DMS153 treated with DMSO at 0.1 percent for 48 hours (cell line): Measurements from ENCODE around the gene FUT7.

Experiments
- DNase-seq: peaks from one replicate; lab custom pipeline; 2025; ENCODE audit not compliant: unreplicated experiment; lab: John Stamatoyannopoulos, UW

FUT7 gene

GRCh38 chr9:137050570-137050969 is 18.7 kb upstream of the FUT7 start:
- DNase-seq, result no peak

DNA sequence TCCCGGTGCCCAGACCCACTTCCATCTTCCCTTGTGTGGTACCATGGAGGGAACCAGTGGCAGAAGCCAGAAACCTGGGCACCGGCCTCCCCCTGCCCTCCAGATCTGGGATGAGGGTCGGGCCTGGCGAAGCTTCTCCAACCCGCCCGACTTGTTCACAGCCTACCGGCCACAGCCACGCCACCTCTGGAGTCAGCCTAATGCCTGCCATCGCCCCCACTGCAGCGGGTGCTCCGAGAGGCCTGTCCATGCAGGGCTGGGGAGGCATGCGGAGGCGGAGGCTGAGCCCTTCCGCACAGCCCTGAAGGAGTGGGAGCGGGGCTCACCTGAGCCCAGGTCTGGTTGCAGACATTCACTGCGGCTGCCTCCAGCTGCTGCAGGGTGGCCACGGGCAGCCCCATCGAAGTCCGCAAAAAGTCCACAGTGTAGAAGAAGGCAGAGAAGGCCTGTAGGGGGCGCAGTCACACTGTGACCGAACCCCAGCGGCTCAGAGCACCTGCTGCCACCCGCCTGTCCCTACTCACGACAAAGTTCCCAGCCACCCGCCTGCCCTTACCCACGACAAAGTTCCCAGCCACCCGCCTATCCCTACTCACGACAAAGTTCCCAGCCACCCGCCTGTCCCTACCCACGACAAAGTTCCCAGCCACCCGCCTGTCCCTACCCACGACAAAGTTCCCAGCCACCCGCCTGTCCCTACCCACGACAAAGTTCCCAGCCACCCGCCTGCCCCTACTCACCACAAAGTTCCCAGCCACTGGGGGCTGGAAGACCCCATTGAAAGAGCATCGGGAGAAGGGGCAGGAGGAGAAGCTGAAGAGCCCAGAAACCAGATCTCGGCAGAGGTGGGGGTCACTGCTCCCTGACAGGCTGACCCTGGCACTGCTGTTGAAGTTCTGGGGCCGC is 17.9 kb upstream of the FUT7 start:
- DNase-seq, result no peak

- no peak for DNase-seq
These were observed 17.0 kb upstream of the FUT7 start for GRCh38 chr9:137048655-137049543.

GRCh38 chr9:137046088-137046787 is 14.3 kb upstream of the FUT7 start, which contains the start of gene NPDC1:
TSS of gene NPDC1 (minus strand) at chr9:137046177. CDS start at chr9:137045989, 188 bp downstream.
- DNase-seq, result peak; percentile 72

GRCh38 chr9:137045294-137046087 is 13.6 kb upstream of the FUT7 start:
- DNase-seq, result no peak

DNA sequence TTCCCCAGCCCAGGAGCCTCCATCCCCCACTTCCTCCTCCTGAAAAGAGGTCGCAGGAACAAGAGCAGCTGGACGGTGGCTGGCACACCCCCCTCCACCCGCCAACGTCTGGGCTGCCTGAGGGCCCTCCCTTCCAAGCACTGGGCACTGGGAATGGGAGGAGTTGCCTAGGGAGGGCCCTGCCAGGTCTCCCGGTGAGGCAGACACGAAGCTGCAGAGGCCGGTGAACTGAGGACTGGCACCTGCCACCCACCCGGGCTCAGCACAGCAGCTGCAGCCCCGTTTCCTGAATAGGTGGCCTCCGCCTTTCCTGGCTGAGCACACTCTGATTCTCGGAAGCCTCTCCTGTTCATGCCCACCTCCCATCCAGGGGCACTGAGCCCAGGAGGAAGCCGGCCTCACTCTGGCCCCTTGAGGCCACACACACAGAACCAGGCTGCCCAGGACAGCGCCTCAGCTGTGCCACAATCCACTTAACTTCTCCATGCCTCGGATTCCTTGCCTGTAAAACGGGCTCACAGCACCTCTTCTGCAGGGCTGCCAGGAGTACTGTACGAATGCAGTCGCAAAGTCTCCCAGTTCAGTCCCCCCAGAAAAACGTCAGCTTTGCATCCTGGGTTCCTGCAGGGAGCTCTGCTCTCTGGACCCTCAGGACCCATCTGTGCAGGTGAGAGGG is 12.8 kb upstream of the FUT7 start:
- DNase-seq, result peak; percentile 56

DNA sequence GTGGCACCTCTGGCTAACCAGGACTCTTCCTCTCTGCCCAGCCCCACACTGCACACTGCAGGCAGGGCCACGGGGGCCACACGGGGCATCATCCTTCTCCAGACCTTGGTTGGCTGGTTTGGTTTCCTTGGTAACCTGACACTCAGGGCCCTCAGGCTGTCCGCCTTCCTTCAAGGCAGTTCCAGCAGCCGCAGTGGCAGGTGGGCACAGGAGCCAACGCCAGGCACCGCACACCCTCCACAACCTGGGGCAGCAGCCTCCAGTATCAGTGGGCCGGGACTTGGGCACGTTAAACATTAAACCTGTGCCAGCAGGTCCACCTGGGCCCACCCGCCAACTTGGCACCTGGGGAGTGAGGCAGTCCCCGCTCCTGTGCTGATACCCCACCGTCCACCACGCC is 12.1 kb upstream of the FUT7 start:
- DNase-seq, result no peak

- DNase-seq, result no peak
These were observed 11.2 kb upstream of the FUT7 start for GRCh38 chr9:137042751-137043727.

DNA sequence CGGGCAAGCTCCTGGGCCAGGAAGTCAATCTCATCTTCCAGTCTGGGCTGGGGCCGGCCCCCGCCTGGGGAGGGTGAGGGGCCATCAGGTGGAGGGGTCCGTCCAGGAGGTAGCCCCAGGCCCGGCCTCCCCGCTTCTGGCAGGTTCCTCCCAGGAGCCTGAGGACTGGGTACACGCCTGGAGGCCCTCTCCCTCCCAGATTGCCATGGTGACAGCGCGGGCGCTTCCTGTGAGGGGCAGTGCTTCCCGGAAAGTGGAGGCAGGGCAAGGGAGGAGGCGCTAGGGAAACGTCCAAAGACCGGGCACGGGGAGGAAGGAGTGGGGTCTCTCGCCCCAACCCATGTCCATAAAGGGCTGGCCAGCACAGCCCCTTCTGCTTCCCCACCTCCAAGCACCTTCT is 9.2 kb upstream of the FUT7 start:
- no peak for DNase-seq

GRCh38 chr9:137040568-137040967 is 8.7 kb upstream of the FUT7 start:
- DNase-seq, result no peak

- DNase-seq, result no peak
These were observed 7.9 kb upstream of the FUT7 start for GRCh38 chr9:137039611-137040366.

DNA sequence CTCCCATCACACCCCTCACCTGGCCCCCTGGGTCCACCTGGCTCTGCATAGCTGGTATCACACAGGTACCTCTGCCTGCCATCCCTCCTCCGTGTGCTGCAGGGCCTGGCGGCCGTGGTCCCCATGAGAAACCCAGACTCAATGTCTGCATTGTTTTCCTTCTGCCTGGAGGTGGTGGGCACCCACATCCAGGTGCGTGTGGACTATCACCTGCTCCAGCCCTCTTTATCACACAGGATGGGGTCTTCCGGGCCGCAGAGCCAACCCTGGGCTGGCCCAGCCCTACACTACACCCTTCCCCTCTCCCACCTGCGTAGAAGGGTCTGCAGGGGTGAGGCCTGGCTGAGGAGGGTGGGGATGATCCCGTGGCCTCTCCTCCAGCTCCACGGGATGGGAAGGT is 7.0 kb upstream of the FUT7 start:
- DNase-seq, result no peak

DNA sequence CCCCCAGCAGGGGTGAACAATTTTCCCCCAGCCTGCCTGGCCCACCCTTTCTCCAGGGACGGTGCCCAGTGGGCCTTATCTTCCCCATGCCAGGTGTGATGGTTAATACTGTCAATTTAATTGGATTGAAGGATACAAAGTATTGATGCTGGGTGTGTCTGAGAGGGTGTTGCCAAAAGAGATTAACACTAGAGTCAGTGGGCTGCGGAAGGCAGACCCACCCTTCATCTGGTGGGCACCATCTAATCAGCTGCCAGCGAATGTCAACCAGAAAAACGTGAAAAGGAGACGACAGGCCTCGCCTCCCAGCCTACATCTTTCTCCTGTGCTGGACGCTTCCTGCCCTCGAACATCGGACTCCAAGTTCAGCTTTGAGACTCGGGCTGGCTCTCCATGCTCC is 5.6 kb upstream of the FUT7 start:
- DNase-seq, result no peak

- no peak for DNase-seq
These were observed 5.1 kb upstream of the FUT7 start for GRCh38 chr9:137037035-137037434.

- DNase-seq, result no peak
These were observed 4.0 kb upstream of the FUT7 start for GRCh38 chr9:137035937-137036336.

DNA sequence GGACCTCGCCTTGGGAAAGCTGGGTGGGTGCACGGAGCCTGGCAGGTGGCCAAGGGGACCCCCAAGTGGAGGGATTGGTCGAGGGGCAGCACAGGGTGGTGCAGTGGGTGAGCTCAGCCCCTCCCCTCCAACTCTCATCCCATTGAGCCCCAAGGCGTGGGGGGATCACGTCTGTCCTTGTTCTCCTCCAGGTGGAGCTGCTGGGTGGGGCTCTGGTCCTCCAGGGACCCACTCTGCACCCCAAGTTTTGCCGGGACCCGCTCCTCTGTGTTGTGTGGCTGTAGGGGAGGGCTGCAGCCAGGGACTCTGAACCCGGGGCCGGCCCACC is 3.6 kb upstream of the FUT7 start:
- no peak for DNase-seq

GRCh38 chr9:137034709-137035506 is 3.0 kb upstream of the FUT7 start:
- peak; percentile 80 for DNase-seq
